Epidermal melanocyte (primary cell): ENCODE results near the gene CRYM.
"Not testable (repeated sequence)": the region's sequence is repeated elsewhere in the genome, so short reads cannot be mapped to it uniquely, and the experiment has no call there.

Source experiments
- DNase-seq: peaks from one replicate; pipeline ENCODE4 v3.0.0; 2011; ENCODE audit warnings: low spot score; ENCODE audit not compliant: insufficient read length

The CRYM gene

DNA sequence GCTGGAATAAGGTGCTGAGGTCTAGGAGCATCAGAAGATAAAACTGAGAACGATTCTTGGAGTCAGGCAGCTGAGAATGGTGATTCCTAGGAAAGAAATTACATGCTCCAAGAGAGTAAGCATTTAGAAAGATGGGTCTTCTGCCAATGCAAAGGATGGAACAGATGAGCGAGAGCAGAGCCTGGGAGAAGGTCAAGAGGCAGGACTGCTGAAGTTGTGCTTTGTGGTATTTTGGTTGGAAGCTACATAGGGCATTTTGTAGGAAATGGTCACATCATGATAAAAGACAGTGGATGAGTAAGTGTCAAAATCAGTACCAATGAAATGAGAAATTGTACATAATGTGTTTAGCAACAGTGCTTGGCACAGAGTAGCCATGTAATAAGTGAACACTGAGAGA is 1.4 kb upstream of the CRYM start:
- DNase-seq, result peak; percentile 6

DNA sequence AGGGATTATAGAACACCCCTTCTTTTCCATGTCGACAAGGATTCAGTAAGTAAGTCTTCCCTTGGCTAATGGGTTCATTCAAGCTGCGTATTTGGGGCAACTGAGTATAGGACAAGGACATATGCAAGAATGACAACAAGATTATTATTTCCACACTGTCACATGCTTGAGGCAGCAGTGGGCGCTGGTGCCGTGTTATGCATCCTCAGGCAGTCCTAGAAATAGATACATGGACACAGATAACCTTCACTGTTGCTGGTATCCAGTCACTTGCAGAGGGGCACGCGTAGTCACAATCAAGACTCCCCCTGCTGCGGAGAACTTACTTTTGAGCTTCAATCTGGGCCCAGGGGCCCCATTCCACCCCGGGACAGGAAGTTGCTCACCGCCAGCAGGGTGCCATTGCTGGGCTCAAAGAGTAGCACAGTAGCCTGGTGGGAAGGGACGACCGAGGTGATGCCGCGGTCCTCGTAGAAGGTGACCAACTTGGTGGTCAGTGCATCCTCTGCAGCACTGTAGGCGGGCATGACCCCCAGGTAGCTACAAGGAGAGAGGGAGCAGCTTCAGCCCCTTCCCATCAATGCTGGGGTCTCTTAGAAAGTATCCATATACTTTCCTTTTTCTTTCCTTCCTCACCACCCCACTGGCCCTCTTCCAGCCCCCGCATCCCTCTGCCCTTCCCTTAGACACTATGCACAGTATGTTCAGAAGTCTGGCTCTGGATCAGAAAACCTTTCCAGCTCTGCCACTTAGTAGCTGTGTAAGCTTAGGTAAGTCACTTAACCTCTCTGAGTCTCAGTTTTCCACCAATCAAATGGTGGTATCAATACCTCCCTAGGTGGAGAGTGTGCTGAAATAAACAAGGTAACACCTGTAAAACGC is 804 bp downstream of the CRYM start:
- no peak for DNase-seq

DNA sequence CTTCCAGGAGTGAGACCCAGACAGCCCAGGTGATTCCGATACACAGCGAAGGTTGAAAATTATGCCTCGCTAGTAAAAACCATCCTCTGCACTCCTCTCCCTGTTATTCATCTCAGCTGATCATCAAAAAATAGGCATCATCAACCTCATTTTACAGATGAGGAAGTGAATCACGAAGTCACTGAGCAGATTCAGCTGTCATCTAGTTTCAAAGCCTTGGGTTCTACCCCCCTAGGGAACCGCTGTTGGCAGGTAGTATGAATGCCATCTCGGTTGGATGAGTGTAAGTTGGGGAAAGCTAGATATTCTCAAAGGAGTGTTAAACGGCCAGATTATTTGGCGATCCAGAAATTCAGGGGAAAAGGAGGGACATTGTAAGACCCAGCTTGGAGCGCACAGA is 2.0 kb downstream of the CRYM start:
- no peak for DNase-seq

DNA sequence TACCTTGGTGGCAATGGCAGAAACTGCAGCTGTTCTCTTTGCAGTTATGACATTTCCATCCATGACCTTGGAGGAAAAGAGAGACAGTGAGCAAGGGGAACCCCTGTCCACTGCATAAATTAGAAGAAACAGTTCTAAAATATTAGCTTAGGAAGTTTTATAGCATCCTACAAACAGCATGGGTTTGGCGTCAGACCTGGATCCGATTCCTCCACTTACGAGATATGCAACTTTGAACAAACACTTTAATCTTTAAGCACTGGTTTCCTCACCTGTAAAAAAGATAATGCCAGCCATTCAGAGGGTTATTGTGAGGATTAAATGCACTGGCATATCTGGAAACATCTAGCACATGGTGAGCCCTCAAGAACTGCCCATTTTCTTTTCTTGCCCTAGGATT is 2.6 kb downstream of the CRYM start:
- DNase-seq, result no peak

DNA sequence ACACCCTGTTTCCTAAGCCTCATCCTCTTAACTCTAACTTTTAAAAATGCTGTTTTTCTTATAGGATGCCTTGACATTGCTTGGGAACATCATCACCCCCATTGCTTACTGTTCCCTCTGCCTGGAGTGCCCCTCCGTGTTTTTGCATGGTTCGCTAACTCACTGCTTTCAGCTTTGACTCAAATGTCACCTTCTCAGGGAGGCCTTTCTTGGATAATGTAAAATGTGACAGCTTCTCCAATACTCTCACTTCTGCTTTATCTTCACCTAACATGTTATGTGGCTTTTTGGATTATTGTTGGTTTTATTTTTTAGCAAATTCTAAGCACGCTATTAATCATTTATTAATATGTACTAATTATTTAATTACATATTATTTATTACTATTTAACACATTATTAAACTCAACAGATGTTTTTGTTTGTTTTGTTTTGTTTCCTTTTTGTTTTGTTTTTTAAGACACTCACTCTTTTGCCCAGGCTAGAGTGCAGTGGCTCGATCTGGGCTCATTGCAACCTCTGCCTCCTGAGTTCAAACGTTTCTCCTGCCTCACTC is 3.8 kb downstream of the CRYM start:
- DNase-seq, result no peak

DNA sequence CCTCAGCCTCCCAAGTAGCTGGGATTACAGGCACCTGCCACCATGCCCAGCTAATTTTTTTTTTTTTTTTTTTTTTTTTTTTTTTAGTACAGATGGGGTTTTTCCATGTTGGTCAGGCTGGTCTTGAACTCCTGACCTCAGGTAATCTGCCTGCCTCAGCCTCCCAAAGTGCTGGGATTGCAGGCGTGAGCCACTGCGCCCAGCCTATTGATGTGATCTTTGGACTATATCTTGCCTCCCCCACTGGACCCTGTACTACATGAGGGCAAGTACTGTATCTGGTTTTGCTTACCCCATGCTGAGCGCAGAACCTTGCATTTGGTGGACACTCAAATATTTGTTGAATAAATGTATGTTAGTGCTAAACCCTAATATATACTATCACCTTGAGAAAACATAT is 5.3 kb downstream of the CRYM start:
- not testable (repeated sequence) for DNase-seq

DNA sequence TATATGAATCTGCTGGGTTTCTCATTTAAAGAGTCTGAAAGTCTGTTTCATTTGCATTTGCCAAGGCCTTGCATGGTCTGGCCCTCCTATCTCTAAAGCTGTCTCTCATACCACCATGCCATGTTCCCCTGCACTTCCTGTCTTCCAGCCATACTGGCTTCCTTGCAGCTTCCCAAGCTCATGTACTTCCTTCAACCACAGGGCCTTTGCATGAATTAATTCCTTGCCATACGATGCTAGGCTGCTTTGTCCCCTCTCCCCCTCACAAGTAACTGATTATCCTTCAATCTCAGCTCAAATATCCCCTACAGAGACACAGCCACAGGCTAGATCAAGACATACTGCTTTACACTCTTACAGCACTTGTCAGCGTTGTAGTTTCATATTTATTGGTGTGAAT is 5.8 kb downstream of the CRYM start:
- DNase-seq, result no peak

DNA sequence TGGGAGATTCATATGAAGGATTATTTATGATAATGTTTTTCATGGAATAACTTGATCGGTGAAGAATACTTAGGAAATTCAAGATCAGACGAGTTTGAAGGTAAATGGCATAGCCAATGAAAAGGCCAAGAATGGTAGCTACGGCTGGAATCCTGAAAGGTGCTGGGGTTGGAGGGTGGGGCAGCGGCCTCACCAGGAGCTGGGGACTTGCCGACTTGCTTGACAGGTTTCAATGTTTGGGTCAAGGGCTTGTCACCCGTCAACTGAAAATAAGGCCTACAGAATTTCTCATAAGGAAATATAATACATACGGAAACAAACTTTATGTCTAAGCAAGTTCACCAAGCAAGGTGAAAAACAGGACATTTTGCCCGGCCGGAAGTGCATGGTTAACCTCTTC is 9.9 kb downstream of the CRYM start:
- DNase-seq, result no peak

DNA sequence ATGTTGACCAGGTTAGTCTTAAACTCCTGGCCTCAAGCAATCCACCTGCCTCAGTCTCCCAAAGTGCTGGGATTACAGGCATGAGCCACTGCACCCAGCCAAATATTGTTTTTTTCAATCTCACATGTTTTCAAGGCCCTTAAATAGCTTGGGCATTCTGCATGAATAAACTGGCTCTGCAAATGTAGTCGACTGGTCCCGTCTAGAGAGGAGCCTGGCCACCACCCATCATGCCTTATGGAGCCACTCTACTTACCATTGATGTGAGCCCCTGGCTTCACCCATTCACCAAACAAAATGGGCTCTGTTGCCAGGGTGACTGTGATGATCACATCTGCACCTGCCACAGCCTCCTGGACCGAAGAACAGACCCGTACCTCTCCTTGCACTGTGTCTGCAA is 10.8 kb downstream of the CRYM start:
- no peak for DNase-seq

DNA sequence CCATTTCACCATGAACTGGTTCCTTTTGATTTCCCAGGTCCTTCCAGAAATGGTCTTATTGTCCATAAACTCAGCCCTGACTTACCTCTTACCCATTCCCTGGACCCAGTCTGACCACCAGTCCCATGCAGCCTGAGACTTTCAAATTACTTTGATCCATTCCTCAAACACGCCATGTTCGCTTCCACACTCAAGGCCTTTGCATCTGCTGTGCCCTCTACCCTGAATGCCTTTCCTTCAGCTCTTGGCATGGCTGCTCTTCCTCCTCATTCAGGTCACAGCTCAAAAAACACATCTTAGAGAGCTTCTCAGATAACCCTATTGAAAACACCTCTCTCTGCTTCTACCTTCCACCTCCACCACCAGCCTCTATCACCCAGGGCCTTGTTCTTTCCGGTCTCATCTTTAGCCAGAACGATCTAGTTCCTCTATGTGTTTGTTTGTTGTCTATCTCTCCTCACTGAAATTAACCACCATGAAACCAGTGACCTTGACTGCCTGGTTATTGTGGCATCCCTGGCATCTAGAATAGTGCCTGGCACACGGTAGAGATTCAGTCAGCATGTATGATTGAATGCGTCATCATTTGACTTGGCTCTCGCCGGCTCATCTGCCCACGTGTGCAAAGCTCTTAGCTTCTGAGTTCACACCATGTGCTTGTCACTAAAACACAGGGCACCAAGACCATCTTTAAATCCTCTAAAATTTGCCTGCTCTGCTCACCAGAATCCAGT is 12.8 kb downstream of the CRYM start:
- DNase-seq, result no peak

DNA sequence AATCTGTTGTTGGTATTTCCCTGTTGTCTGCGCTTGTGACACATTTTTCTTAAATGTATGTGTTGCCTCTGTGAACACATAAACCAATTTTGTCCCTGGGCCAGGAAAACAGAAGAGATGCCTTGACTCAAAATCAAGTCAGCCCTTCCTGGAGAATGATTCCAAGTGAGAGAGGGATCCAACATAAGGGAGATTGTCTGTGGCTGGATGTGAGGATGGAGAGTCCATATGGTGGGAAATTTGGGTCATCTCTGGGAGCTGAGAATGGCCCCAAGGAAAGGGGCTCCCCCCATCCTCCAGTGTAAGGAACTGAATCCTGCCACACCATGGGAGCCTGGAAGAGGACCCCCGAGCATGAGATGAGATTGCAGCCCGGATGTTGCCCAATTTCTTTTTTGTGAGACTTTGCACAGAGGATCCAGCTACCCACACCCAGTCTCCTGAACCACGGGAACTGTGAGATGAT is 13.5 kb downstream of the CRYM start:
- no peak for DNase-seq

DNA sequence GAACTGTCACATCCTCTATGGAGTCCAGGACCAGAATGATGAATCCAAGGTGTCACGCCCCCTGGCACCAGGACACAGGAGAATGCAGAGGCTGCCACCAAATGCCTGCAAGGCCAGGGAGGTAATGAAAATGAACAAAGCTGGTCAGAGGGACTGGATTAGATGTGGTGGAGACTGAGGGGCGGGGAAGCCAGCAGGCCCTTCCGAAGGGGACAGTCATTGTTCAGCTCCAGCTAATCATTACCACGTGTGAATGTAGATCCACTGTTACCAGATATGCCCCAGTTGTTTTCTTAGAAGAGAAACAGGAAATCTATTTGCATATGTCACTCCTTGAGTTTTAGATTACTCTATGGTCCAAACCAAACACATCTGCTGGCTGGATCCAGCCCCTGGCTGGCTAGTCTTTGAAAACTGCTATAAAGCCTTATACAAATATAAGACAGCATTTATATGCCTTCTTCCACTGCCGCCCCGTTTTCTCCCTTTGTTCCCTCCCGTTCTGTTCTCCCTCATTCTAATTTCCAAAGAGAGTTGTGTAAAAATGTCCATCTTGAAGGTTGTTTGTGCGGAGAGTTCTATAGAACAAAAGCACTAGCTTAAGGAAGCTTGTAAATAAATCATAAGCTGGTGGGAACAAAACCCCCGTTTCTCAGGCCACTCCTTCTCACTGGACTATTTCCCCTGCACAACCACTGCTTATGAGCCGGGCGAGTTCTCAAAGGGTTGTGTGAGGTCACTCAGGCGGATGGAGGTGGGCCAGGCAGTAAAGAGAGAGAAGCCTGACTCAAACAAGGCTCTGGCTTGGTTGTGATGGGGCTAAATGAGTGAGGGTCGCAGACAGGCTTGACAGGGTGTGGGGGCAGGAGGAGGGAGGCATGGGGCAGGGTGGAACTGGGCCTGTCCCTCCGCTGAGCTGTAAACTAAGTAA is 14.2 kb downstream of the CRYM start:
- DNase-seq, result peak; percentile 32

DNA sequence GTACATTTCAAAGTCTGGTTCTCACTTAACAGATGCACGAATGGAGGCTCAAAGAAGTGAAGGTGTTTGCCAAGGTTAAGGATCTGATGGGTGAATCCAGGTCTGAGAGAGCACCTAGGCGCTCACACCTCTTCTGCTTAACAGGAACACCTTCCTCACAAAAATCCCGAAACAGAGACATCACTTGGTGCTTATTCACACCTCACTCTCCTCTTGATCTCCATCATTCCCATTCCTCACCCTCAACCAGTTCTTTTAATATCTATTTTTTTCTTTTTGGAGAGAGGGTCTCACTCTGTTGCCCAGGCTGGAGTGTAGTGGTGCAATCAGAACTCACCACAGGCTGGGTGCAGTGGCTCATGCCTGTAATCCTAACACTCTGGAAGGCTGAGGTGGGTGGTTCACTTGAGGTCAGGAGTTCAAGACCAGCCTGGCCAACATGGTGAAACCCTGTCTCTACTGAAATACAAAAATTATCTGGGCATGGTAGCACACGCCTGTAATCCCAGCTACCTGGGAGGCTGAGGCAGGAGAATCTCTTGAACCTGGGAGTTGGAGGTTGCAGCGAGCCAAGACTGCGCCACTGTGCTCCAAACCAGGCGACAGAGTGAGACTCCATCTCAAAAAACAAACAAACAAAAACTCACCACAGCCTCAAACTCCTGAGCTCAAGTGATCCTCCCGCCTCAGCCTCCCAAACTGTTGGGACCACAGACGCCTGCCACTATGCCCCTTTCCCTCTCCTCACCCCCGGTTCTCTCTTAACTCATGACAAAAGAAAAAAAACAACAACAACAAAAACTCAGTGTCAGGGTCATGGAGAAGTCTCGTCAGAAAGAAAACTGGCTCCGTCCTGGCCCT is 15.1 kb downstream of the CRYM start:
- DNase-seq, result no peak

DNA sequence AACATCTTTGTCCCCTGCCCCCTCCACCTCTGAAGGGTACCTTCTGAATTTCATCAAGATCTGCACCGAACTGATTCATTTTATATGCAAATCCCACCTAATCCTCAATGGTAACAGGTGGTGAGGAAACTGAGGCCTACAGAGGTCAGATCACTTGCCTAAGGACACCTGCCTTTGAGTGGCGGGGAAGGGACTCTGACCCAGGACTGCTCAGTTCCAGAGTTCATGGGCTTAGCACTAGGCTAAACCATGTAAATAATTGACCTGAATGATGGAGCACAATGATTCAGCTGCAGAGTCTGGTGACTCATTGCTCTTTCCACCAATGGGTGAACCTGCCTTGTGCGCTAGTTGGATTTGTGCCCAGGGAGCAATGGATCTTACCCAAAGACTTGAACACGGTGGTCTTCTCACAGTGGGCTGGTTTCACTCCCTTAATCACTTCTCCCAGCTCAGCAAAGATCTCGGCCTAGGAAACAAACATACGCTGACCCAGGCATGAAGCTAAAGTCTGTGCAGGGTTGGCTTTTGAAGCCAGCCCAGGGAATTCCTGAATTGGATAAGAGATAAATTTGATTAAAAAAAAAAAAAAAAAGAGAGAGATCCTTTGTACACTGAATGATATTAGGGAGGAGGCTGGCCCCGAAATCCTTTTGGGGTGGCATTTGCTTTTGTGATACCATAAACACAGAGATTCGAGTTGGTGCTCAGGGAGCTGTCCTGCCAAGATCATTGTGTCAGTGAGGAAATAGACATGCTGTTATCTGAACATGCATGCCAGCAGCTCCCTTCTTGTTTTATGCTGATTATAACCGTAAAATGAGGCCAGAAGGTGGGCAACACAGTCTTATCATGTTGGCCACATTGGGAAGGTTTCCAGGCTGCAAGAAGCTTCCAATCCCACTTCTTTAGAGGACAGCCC is 17.0 kb downstream of the CRYM start:
- no peak for DNase-seq

DNA sequence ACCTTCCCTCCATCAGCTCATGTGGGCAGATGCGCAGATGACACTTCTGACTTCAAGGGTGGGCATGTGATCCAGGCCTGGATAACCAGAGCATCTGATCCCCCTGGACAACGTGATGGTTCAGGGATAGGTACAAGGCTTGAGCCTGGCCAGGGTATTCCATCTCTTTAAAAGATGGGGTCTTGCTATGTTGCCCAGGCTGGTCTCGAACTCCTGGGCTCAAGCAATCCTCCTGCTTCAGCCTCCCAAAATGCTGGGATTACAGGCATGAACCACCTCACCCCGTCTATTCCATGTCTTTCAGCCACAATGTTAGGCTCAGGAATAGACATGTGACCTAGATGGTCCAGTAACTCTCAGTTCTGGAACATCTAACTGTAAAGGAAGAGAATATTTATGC is 20.8 kb downstream of the CRYM start:
- DNase-seq, result no peak

DNA sequence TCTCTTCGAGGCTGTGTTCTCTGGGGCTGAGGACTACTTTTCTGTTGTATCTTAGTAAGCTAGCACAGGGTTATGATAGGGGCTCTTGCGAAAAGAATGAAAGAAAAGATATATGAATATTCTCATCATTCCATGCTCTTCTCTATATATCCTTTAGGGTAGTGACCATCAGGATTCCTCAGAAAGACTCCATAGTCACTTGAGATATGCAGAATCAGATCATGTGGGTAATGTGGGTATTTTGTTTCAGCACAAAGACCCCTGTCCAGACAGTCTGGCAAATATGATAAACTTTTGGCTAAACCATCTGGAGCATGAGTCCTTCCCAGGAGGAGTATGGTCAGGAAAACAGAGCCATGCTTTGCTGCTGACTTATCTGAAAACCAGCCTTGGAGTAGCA is 21.5 kb downstream of the CRYM start:
- no peak for DNase-seq

DNA sequence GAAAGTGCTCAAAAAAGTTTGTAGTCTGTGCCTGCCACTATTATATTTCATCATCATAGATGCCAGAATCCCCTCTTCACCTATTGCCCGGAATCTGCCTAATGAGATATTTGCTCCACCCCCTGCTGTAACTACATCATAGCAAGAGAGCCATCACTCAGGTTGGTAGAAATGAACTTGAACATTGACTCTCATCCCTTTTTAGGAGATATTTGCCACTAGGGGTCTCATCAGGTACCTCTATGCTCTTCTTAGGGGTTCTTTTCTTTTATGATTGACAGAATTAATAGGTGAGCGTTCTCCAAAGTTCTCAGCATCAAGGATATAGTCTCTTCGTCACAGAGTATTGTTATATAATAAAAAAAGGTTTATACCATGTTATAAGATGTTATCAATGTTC is 24.6 kb downstream of the CRYM start:
- no peak for DNase-seq

DNA sequence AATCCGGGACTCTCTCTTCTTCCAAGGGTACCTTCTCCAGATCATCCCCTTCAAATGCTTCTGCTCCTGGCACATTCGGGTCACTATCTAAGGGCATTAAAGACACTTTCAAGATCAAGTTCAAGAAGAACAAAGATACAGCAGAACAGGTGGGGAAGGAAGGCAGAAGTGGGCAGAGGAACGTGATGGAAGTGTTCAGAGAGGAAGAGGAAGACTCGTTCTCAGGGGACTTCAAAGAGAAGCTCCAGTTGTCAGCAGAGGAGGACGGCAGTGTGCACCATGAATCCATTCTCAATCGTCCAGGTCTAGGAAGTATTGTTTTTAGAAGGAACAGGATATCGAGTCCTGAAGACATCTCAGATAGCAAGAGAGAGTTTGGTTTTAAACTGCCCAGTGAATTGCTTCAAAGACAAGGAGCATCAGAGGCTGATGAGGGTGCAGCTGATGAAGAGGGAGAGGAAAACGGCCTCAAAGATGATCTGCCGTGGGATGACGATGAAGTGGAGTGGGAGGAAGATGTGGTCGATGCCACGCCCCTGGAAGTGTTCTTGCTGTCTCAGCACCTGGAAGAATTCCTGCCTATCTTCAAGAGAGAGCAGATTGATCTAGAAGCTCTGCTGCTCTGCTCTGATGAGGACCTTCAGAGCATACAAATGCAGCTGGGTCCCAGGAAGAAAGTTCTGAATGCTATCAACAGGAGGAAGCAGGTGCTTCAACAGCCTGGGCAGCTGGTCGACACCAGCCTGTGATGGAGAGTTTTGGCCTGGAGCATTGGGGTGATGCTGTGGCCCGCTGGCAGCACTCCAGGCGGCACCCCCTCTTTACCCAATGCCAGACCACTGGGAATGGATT is 27.8 kb downstream of the CRYM start:
- no peak for DNase-seq
